Fibroblast of villous mesenchyme (primary cell): ENCODE data around the gene NDUFV1. TPM values are rescaled to one million over a fixed set of nuclear protein-coding genes. Genes with fewer than 3 reads are reported as not detected.

Experiments used
- DNase-seq: peaks from one replicate; pipeline ENCODE4 v3.0.0-alpha.2; 2010; ENCODE audit warnings: low read depth
- H3K4me3 ChIP-seq: 2 replicates; pipeline ENCODE4 v1.5.1; 2011; ENCODE audit warnings: low read depth, mild to moderate bottlenecking, low read length
- total RNA-seq: library from RNA; depleted of rRNA; stranded (reverse); fragments of >200 nt; gene quantifications from 2 replicates; pipeline ENCODE4 v1.2.3, GENCODE V29; 2012
- TF ChIP-seq, protein P1 (sequence below): IDR thresholded peaks from 2 replicates; pipeline ENCODE4 v1.5.1; 2012; ENCODE audit warnings: low read depth, mild to moderate bottlenecking, low read length; ENCODE audit not compliant: insufficient read depth

Gene NDUFV1
- total RNA-seq, 1 donor = 140 TPM

DNA sequence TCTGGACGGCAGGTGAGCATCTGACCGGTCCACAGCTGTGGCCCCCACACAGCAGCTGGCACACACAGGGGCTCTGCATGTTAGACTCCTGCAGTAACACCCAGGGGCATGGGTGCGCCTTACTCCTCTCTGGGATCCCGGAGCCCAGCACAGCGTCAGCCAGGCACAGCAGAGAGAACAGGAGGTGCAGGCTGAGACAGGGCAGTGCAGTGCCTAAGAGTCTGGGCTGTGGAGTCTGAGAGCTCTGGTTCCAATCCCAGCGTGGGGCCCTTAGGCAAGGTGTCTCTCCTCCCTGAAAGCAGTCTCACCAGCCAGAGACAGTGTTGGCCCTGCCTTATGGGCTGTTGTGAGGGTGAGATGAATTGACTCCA lies 20.7 kb downstream of the NDUFV1 start:
- TF ChIP-seq, protein P1, sequence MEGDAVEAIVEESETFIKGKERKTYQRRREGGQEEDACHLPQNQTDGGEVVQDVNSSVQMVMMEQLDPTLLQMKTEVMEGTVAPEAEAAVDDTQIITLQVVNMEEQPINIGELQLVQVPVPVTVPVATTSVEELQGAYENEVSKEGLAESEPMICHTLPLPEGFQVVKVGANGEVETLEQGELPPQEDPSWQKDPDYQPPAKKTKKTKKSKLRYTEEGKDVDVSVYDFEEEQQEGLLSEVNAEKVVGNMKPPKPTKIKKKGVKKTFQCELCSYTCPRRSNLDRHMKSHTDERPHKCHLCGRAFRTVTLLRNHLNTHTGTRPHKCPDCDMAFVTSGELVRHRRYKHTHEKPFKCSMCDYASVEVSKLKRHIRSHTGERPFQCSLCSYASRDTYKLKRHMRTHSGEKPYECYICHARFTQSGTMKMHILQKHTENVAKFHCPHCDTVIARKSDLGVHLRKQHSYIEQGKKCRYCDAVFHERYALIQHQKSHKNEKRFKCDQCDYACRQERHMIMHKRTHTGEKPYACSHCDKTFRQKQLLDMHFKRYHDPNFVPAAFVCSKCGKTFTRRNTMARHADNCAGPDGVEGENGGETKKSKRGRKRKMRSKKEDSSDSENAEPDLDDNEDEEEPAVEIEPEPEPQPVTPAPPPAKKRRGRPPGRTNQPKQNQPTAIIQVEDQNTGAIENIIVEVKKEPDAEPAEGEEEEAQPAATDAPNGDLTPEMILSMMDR = no peak
- DNase-seq = no peak
- no peak overlapping the region for H3K4me3 ChIP-seq

DNA sequence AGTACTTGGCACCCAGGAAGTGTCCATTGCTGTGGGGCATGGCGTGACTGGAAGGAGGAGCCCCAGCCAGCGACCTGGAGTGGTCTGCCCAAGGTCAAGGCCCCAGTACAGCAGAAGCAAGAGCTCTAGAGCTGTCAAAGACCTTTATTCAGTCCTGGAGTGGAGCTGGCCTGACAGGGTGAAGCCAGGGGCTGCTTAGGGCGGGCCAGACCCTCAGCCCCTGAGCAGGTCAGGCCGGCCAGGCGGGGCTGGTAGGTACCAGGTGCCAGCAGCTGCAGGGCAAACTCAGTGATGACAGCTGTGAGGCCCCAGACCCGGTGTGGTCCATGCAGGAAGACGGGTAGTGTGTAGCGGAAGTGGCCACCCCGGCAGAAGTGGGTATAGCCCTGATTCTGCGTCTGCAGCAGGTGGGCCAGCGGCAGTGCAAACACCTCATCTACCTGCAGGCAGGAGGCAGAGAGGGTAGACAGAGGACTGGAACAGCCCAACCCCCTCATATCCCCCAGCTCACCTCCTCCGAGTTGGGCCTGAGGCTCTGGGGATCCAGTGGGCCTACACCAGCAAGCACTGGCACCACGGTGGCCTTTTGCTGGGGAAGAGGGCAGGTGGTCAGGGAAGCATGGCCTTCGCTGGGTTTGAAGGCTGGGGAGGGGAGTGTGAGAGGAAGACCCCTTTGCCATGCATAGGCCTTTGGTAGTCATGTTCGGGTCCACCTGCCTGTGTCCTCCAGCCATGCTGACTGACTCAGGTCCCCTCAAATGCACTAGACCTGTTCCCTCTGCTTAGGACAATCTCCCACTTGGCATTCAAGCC lies 21.3 kb downstream of the NDUFV1 start:
- TF ChIP-seq, protein P1 = no peak
- no peak overlapping the region for H3K4me3 ChIP-seq
- DNase-seq = no peak

DNA sequence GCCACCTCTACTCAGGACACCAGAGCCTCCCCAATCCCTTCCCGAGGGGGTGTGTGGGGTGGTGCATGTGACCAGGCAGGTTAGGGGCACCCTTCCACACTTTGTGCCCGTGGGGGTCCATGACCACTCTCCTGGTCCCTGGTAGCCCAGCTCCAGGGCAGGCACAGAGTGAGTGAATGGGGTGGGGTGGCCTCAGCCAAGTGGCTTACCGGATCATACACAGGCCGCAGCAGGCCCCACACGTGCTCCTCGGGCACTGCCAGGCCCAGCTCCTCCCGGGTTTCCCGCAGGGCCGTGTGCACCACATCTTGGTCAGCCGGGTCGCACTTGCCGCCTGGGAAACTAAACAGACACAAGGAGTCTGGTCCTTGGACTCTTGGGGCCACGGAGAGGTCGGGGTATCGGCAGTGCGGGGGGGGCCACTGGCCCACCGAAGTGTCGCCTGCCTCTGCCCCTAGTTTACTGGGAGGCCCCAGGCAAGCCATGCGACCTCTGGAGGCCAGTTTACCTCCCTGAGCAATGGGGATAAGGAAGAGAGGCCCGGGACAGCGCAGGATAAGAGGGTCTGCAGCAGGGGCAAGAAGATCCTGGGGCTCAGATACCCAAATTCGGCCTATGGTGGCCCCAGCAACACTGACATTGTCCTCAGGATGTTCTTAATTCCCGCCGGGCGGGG lies 22.1 kb downstream of the NDUFV1 start:
- TF ChIP-seq, protein P1 = no peak
- DNase-seq = no peak
- no peak overlapping the region for H3K4me3 ChIP-seq

DNA sequence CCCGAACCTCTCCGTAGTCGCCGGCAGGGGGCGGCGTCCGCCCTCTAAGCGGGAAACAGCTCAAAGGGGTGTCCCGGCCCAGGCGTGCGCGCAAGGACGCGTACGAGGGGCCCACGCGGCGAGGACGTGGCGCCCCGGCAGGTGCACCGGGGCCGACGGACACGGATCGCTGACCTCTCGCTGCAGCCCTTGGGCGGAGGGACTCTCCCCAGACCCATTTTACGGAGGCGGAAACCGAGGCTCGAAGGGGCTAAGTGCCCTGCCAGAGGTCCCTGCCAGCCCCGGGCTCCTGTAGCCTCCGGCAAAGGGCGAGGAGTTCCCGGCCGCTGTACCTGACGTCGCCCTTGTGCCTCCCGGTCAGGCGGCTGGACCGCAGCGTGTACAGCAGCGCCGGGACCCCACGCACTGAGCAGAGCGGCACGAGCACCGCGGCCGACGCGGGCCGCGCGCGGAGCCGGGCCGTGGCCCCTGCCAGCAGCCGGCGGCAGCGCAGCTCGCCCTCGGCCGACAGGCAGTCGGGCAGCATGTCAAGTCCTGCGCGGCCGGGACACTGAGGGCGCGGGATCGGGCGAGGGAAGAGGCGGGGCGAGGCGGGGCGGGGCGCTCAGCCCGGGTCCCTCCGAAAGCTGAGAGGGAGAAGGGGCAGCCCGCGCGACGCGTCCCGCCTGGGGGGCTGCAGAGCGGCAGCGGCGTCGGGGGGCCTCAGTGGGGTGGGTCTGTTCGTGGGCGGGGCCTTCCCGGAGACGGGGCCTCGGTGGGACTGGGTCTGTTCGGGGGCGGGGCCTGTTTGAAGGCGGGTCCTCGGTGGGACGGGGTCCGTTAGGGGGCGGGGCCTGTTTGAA lies 22.9 kb downstream of the NDUFV1 start, which contains the start of gene NUDT8:
TSS of gene NUDT8 (minus strand) at position 552 of the 842 bp plus-strand sequence. CDS start at position 526, 26 bp downstream.
- TF ChIP-seq, protein P1 = peak; percentile 80
- DNase-seq = peak; percentile 78
- peak within 1 kb of the TSS; percentile 80 for H3K4me3 ChIP-seq

DNA sequence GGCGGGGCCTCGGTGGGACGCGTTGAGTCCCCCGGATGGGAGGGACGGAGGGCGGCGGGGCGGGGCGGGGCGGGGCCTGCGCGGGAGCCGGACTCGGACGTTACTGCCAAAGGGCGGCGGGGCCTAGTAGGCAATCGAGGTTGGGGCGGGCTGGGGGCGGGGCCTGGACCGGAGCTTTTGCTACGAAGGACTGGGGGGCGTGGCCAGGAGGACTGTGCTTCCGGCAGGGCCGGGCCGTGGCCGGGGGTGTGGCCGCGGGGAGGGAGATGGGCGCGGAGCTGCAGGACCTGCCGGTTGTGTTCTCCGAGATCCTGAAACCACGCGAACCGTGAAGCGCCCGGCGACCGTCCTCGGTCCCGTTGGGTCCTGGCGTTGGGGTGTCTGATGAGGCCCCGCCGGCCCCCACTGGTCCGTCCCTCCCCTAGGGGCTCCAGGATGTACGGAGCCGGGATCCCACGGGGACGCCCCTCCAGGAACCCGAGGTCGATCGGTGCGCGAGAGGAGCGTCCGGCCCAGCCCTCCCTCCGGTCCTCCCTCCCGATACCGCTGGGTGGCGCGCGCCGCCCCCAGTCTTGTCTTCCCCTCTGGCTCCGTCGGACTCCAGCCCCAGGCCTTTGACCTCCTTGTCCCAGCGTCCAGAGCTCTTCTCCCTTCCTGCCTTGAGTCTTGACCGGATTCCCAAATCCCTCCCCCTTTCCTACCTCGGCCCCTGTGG lies 23.6 kb downstream of the NDUFV1 start:
- H3K4me3 ChIP-seq = peak overlapping the region; percentile 80
- TF ChIP-seq, protein P1 = peak; percentile 75
- peak; percentile 98 for DNase-seq

DNA sequence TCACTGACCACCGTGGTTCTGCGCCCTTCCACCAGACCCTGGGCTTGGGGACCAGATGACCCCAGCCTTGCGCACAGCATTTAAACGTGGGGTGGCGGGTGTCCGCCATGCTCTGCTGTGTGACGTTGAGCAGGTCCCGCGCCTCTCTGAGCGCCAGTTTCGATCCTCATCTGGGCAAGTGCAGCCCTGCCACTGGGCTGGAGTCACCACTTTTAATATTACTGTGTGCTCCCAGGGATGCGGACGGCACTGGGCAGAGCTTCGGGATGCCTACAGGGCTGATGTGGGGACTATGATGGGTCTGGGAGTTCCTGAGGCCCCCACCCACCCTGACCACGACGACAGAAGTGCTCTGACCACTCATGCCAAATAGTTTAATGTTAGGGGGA lies 24.2 kb downstream of the NDUFV1 start:
- DNase-seq = no peak

More for the DNA sequence above, 24.2 kb downstream of the NDUFV1 start:
- H3K4me3 ChIP-seq = peak overlapping the region; percentile 80
- TF ChIP-seq, protein P1 = no peak
